CD4-positive, alpha-beta T cell treated with Interleukin-17A for 4 hours (primary cell): ENCODE data around the gene DDX55.
"Not testable (repeated sequence)": the region's sequence is repeated elsewhere in the genome, so short reads cannot be mapped to it uniquely, and the experiment has no call there.

ENCODE experiments used
- DNase-seq: peaks from one replicate; pipeline ENCODE4 v3.0.0-alpha.2; 2020; ENCODE audit warnings: mixed read lengths

The DDX55 gene

DNA sequence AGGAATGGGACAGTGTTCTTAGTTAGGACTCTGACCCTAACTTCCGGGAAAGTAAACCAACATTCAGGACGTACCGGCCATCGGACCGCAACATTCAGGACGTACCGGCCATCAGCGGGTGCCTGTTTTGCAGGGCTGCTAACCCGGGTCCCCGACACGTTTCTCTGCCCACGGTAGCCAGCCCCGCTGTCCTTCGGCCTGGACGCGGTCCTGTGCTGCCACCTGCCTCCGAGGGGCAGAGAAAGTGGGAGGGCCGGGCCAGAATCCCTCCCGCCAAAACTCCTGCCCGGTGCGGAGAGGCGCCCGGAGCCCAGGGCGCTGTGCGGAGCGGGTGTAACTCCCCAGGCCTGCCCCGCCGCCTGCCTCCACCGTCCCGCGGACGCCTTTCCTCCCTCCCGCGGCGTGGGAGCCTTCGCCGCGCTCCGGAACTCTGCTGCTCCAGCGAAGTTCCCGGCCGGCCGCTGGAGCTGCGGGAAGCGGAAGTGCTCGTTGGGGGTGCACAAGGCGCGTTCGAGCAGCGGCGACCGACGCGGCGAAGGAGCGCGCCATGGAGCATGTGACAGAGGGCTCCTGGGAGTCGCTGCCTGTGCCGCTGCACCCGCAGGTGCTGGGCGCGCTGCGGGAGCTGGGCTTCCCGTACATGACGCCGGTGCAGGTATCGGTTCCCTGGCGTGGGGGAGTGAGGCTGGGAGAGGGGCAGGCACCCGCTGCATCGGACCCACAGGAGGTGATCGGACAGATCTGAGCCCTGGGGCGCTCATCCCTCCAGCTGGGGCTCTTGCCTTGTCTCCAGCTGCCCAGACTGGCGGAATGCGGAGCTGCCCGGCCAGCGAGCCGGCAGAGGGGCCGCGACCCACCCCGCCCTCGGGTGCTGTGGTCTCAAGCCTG, at the start of gene DDX55:
Gene DDX55, plus strand, starts transcription at position 498 of the 888 bp plus-strand sequence. Its CDS starts 50 bp downstream, at position 548.
- DNase-seq: peak; percentile 88

DNA sequence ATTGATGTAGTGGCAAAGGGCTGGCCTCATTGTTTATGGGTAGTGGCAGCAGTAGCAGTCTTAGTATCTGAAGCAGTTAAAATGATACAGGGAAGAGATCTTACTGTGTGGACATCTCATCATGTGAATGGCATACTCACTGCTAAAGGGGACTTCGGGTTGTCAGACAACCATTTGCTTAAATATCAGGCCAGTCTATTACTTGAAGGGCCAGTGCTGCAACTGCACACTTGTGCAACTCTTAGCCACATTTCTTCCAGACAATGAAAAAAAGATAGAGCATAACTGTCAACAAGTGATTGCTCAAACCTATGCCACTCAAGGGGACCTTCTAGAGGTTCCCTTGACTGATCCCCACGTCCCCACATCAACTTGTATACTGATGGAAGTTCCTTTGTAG, 47.8 kb upstream of the DDX55 start:
- DNase-seq: not testable (repeated sequence)

DNA sequence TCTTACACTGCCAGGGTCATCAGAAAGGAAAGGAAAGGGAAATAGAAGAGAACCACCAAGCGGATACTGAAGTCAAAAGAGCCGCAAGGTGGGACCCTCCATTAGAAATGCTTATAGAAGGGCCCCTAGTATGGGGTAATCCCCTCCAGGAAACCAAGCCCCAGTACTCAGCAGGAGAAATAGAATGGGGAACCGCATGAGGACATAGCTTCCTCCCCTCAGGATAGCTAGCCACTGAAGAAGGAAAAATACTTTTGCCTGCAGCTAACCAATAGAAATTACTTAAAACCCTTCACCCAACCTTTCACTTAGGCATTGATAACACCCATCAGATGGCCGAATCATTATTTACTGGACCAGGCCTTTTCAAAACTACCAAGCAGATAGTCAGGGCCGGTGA, 47.1 kb upstream of the DDX55 start:
- DNase-seq: not testable (repeated sequence)

DNA sequence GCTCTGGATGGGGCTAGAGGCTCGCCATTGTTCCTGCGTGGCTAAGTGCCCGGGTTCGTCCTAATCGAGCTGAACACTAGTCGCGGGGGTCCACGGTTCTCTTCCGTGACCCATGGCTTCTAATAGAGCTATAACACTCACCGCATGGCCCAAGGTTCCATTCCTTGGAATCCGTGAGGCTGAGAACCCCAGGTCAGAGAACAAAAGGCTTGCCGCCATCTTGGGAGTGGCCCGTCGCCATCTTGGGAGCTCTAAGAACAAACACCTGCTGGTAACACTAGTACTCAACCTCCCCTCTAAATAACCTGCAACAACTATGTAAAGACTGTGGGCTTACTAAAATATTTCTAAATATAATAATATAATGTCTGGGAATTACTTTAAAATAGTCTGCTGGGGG, 43.4 kb upstream of the DDX55 start:
- DNase-seq: not testable (repeated sequence)

DNA sequence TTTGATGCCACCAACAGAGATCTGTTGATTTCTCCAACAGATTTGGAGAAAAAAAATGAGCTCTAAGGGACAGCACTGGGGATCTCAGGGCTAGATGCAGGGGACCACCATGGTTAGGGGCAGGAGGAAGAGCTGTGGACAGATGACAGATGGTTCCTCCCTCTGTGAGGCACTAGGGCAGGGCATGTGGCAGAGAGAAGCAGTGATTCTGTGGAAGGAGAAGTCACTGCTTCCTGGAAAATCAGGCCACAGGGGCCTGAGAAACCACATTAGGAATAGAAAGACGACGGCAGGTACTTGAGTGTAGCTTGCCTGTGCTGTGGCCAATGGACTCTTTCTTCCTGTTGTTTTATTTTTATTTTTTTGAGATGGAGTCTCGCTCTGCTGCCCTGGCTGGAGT, 42.4 kb upstream of the DDX55 start:
- DNase-seq: no peak

DNA sequence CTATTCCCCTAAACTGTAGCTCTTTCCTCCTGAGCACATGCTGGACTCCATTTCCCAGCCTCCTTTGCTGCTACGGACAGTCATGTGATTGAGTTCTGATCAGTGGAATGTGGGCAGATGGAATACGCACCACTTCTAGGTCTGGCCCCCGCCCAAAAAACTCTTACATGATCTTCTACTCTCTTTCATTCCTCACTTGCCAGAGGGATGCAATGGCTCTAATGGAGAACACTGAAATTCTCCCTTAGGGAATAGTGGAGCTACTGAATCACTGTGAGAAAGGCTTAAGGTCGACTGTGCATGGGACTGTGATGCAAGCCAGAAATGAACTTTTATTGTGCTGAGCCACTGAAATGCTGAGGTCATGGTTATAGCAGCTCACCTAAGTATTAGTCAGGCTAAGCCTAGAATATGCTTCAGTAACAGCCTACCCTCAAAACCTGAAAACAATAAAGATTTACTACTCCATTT, 30.5 kb upstream of the DDX55 start:
- DNase-seq: no peak

DNA sequence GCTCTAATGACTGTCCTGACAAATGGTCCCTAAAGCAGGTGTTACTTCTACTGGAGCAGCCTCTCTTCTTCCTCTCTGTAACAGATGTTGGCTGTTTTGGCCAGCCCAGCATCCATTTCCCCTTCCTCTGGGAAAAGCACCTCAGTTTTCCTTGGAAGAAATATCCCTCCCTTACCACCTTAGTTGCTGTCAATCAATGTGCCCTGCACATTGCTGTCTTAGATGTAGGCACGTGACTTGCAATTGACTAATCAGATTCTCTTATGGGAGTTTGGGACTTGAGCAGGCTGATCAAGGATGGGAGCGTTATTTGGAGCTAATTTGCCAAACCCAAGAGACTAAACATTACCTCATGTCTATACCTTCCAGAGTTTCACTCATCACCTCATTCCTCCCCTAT, 29.5 kb upstream of the DDX55 start:
- no peak for DNase-seq

DNA sequence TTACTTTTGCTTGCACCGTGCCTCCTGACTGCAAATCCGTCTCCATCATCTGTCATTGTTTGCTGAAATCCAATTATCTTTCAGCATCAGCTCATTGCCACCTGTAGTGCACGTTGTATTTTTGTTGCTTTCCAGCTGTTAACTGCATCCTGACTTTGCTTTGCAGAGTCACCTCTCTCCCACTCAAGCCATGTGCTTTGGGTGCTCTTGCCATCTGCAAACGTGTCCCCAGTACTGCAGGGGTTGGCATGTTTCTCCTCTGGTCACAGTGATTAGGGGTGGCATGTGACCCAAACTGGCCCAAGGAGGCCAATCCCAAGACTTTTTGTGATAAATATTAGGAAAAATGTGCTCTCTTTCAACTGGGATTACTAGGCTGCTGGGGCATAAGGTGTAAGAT, 28.0 kb upstream of the DDX55 start:
- no peak for DNase-seq

GRCh38 chr12:123576611-123577010, 25.3 kb upstream of the DDX55 start:
- DNase-seq: no peak

- no peak for DNase-seq
These were observed 23.7 kb upstream of the DDX55 start for GRCh38 chr12:123578243-123578642.

DNA sequence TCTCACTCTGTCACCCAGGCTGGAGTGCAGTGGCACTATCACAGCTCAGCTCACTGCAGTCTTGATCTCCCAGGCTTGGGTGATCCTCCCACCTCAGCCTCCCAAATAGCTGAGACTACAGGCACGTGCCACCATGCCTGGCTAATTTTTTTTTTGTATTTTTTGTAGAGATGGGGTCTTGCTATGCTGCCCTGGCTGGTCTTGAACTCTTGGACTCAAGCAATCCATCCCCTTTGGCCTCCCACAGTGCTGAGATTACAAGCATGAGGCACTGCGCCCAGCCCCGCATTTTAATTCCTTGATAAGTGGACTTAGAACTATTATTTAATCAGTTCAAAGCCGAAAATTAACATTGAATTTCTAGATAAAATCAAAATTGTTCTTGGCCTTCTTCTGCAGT, 23.1 kb upstream of the DDX55 start:
- DNase-seq: not testable (repeated sequence)

GRCh38 chr12:123580772-123581171, 21.1 kb upstream of the DDX55 start:
- DNase-seq: no peak

GRCh38 chr12:123591702-123592481, 10.0 kb upstream of the DDX55 start:
- DNase-seq: no peak

DNA sequence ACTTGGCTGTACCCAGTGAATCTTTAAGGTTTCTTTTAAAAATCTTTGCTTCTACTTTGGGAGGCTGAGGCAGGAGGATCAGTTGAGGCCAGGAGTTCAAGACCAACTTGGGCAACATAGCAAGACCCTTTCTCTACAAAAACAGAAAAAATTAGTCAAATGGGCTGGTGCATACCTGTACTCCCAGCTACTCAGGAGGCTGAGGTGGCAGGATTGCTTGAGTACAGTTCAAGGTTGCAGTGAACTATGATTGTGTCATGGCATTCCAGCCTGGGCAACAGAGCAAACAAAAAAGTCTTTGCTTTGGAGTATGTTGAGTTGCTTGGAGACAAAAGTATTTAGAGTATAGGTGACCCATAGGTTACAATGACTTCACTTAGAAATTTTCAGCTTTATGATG, 6.2 kb upstream of the DDX55 start:
- no peak for DNase-seq

DNA sequence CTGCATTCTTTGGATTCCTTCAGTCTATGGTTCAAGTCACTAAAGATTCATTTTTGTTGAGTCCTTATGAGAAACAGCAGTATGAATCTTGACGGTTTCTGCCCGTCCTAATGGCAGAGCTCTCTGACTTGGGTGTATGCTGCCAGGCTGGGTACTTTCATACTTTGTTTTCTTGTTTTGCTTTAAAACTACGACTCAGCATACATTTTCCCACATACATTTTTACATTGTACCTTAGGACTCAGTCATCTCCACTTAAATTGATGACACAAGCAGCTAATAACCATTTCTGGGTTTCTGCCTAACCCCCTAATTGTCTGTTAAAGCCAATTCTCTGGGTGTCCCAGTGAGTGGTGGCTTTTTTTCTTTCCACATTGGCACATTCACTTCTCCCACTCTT, 4.8 kb upstream of the DDX55 start:
- no peak for DNase-seq

GRCh38 chr12:123598522-123598921, 3.4 kb upstream of the DDX55 start:
- DNase-seq: no peak

- DNase-seq: no peak
These were observed 2.6 kb upstream of the DDX55 start for GRCh38 chr12:123599310-123599709.

DNA sequence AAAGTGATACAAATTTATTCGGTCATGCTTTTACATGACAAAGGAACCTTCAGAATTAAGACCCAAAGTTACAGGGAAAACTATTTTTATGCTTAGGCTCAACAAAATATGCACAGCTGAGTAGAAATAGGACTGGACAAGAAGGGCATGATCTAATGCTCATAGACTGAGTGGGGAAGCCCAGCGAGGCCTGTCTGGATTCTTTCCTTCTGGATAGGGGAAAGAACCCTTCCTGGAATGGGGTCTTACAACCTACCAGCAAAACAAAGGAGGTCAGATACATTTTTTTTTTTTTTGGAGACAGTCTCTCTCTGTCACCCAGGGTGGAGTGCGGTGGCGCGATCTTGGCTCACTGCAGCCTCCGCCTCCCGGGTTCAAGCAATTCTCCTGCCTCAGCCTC, 2.2 kb upstream of the DDX55 start:
- DNase-seq: no peak

- DNase-seq: no peak
These were observed 824 bp downstream of the DDX55 start for GRCh38 chr12:123602651-123603195.

GRCh38 chr12:123603495-123603894, 1.6 kb downstream of the DDX55 start:
- DNase-seq: not testable (repeated sequence)

GRCh38 chr12:123607756-123608155, 5.9 kb downstream of the DDX55 start:
- no peak for DNase-seq

DNA sequence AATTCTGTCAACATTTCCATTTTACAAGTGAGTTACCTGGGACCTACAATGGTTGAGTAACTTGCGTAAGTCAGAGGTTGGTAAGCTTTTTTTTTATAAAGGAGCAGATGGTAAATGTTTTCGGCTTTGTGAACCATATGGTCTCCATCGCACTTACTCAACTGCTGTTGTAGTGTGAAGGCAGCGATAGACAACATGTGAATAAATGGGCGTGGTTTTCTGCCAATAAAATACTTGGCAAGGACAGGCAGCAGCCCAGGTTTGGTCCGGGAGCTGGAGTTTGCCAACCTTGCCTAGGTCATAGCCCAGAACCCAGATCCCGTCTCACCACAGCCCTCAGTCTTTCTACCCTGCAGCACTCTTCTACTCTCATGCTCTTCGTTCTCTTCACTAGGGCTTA, 6.3 kb downstream of the DDX55 start:
- no peak for DNase-seq

GRCh38 chr12:123614110-123614509, 12.2 kb downstream of the DDX55 start:
- no peak for DNase-seq

DNA sequence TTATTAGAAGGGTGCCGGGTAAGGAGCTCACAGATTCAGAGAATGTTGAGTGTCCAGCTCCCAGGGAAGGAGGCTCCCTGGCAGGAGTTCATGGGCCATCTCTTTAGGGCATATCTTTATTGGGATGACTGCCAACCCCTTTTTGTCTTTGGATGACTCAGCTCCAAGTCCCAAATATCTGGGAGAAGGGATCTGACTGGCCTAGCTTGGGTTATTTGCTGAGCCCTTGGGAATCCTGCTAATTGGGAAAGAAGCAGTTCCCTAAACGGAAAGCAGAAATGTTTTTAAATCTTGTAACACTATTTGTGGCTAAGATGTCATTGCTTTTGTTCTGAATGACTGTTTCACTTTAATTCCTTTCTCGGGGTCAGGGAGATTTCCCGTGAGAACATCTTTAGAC, 12.6 kb downstream of the DDX55 start:
- DNase-seq: no peak
